Endodermal cell (in vitro differentiated cells): ENCODE measurements around the gene FAM193A. TPM values are rescaled to one million over a fixed set of nuclear protein-coding genes. Genes with fewer than 3 reads are reported as not detected.

Experiments
- DNase-seq: peaks from one replicate; pipeline ENCODE4 v3.0.0-alpha.2; 2017
- H3K27ac ChIP-seq: 2 replicates; pipeline ENCODE4 v1.5.1; 2013; ENCODE audit warnings: mild to moderate bottlenecking, low read depth, low read length, moderate library complexity
- H3K27me3 ChIP-seq: 2 replicates; pipeline ENCODE4 v1.6.1; 2013; ENCODE audit warnings: mild to moderate bottlenecking, low read length, moderate library complexity; ENCODE audit not compliant: insufficient read depth, control insufficient read depth, poor library complexity, severe bottlenecking
- H3K36me3 ChIP-seq: 2 replicates; pipeline ENCODE4 v1.7.0; 2013; ENCODE audit warnings: mild to moderate bottlenecking, low read length, moderate library complexity; ENCODE audit not compliant: control insufficient read depth, insufficient read depth
- H3K4me1 ChIP-seq: one replicate; pipeline ENCODE4 v1.7.0; 2013; ENCODE audit warnings: low read length; ENCODE audit not compliant: control insufficient read depth, insufficient read depth
- H3K4me3 ChIP-seq: 2 replicates; pipeline ENCODE4 v1.5.1; 2013; ENCODE audit warnings: mild to moderate bottlenecking, low read length, moderate library complexity
- H3K9ac ChIP-seq: 2 replicates; pipeline ENCODE4 v1.6.1; 2013; ENCODE audit warnings: mild to moderate bottlenecking, low read length, moderate library complexity; ENCODE audit not compliant: poor library complexity, severe bottlenecking; ENCODE audit errors: extremely low read depth
- H3K9me3 ChIP-seq: 2 replicates; pipeline ENCODE4 v1.6.1; 2013; ENCODE audit warnings: mild to moderate bottlenecking, low read length, moderate library complexity; ENCODE audit not compliant: control insufficient read depth
- H3K27ac Mint-ChIP-seq: 2 replicates; pipeline ENCODE4 v1.8.0; 2020; ENCODE audit warnings: mixed read lengths
- H3K27me3 Mint-ChIP-seq: 2 replicates; pipeline ENCODE4 v1.8.0; 2021; ENCODE audit warnings: mild to moderate bottlenecking, mixed read lengths; ENCODE audit not compliant: insufficient read depth
- H3K36me3 Mint-ChIP-seq: 2 replicates; pipeline ENCODE4 v1.8.0; 2020; ENCODE audit warnings: low read depth, mixed read lengths
- H3K4me1 Mint-ChIP-seq: 2 replicates; pipeline ENCODE4 v1.8.0; 2020; ENCODE audit warnings: mixed read lengths
- H3K4me3 Mint-ChIP-seq: 2 replicates; pipeline ENCODE4 v1.8.0; 2020; ENCODE audit warnings: mild to moderate bottlenecking, moderate library complexity, mixed read lengths
- H3K9me3 Mint-ChIP-seq: 2 replicates; pipeline ENCODE4 v1.8.0; 2020; ENCODE audit warnings: mild to moderate bottlenecking, mixed read lengths
- CTCF ChIP-seq: fragments of 200-600 bp; sonication (generic); conservative IDR thresholded peaks from 2 replicates; pipeline ENCODE4 v1.5.0; 2021; ENCODE audit warnings: antibody characterized with exemption, mild to moderate bottlenecking
- WGBS, 2 experiments: methylation state at CpG; one replicate each; pipeline versions ENCODE4 v1.1.5 to v1.1.7; 2013; ENCODE audit warnings: missing lambda C conversion rate in 2 of 2, mixed read lengths in 1 of 2; ENCODE audit not compliant: insufficient coverage in 1 of 2, insufficient read length in 1 of 2; 5-methylcytosine and 5-hydroxymethylcytosine counted together
- total RNA-seq, 2 donors: library from RNA; stranded (reverse); fragmentation: NEBNext Ultra II Directional in 1 of 2; extraction: Animal tissue kit (Norgen Biotek cat#: 25700) in 1 of 2; gene quantifications; 2 replicates in 1 of 2; 3 replicates in 1 of 2; pipeline ENCODE4 v1.2.1, GENCODE V29; 2021

The FAM193A gene
- total RNA-seq, 2 donors from 2014 or later: 32.1 to 39.0 TPM

- WGBS, 2 experiments: 71 to 90% methylated on average over 2 to 7 of the region's 7 CpGs
- Mint-ChIP-seq H3K27ac (no peak overlapping the region), H3K4me1 (no peaks in the 10 kb centered on the region), H3K9me3 (no peaks in the 10 kb centered on the region), H3K36me3 (peaks cover 72% of the 10 kb centered on the region), H3K4me3 (no peak overlapping the region), H3K27me3 (no peaks in the 10 kb centered on the region)
- Histone ChIP-seq H3K4me3 (no peak overlapping the region), H3K27ac (no peak overlapping the region), H3K36me3 (peaks cover 80% of the 10 kb centered on the region), H3K27me3 (no peaks in the 10 kb centered on the region), H3K9me3 (no peaks in the 10 kb centered on the region), H3K9ac (no peak overlapping the region), H3K4me1 (no peaks in the 10 kb centered on the region)
- DNase-seq: no peak
- no peak for TF ChIP-seq CTCF
Observed at GRCh38 chr4:2702770-2703169, 166.3 kb downstream of the FAM193A start.

GRCh38 chr4:2712261-2712842 is 175.9 kb downstream of the FAM193A start:
- Mint-ChIP-seq H3K27me3 (no peaks in the 10 kb centered on the region), H3K4me1 (no peaks in the 10 kb centered on the region), H3K36me3 (peaks cover 53% of the 10 kb centered on the region), H3K9me3 (no peaks in the 10 kb centered on the region), H3K27ac (no peak overlapping the region), H3K4me3 (no peak overlapping the region)
- no peak overlapping the region for H3K9ac ChIP-seq
- H3K27ac ChIP-seq: no peak overlapping the region
- no peaks in the 10 kb centered on the region for H3K27me3 ChIP-seq
- H3K4me3 ChIP-seq: no peak overlapping the region
- peak; percentile 75 for TF ChIP-seq CTCF
- H3K4me1 ChIP-seq: no peaks in the 10 kb centered on the region
- peaks cover 54% of the 10 kb centered on the region for H3K36me3 ChIP-seq
- DNase-seq: peak; percentile 75
- 76 to 85% methylated on average over 6 to 9 of the region's 9 CpGs for WGBS, 2 experiments
- H3K9me3 ChIP-seq: no peaks in the 10 kb centered on the region

- Mint-ChIP-seq H3K36me3 (peaks cover 55% of the 10 kb centered on the region), H3K27ac (no peak overlapping the region), H3K9me3 (no peaks in the 10 kb centered on the region), H3K27me3 (no peaks in the 10 kb centered on the region), H3K4me1 (no peaks in the 10 kb centered on the region), H3K4me3 (no peak overlapping the region)
- Histone ChIP-seq H3K4me1 (no peaks in the 10 kb centered on the region), H3K27ac (no peak overlapping the region), H3K9ac (no peak overlapping the region), H3K9me3 (no peaks in the 10 kb centered on the region), H3K4me3 (no peak overlapping the region), H3K36me3 (peaks cover 57% of the 10 kb centered on the region), H3K27me3 (no peaks in the 10 kb centered on the region)
- WGBS, 2 experiments: 93 to 94% methylated on average over 3 to 5 of the region's 5 CpGs
- no peak for DNase-seq
- no peak for TF ChIP-seq CTCF
Observed at GRCh38 chr4:2713337-2713736, 176.9 kb downstream of the FAM193A start.
